Measurements from ENCODE around the gene PLAC8.
A peak's percentile ranks its signal among the peaks of the same experiment; 100 is the strongest.
"Not testable (repeated sequence)": the region's sequence is repeated elsewhere in the genome, so short reads cannot be mapped to it uniquely, and the experiment has no call there.

Gene PLAC8

DNA sequence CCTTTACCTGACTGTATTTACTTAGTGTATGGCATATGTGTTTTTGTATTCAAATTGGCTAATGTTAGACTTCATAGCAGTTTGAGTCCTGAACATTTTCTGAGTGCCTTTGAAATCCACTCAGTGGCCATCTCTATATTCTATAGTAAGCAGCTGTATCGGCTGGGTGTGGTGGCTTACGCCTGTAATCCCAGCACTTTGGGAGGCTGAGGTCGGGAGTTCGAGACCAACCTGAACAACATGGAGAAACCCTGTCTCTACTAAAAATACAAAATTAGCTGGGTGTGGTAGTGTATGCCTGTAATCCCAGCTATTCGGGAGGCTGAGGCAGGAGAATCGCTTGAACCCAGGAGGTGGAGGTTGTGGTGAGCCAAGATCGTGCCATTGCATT is 2.8 kb downstream of the PLAC8 start:
- peaks cover 14% of the 10 kb centered on the region for H3K4me1 ChIP-seq (ENCODE audit: control insufficient read depth, insufficient read depth, low read length)
- H3K9me3 ChIP-seq (ENCODE audit: control insufficient read depth, insufficient read depth, low read length); H3K4me3 ChIP-seq (ENCODE audit: low read depth, low read length); H3K36me3 ChIP-seq (ENCODE audit: control insufficient read depth, insufficient read depth, low read length); H3K9ac ChIP-seq (ENCODE audit: low read depth, low read length): not testable (repeated sequence)
- H3K27me3 ChIP-seq (ENCODE audit: control insufficient read depth, insufficient read depth, low read length), result peaks cover 14% of the 10 kb centered on the region

DNA sequence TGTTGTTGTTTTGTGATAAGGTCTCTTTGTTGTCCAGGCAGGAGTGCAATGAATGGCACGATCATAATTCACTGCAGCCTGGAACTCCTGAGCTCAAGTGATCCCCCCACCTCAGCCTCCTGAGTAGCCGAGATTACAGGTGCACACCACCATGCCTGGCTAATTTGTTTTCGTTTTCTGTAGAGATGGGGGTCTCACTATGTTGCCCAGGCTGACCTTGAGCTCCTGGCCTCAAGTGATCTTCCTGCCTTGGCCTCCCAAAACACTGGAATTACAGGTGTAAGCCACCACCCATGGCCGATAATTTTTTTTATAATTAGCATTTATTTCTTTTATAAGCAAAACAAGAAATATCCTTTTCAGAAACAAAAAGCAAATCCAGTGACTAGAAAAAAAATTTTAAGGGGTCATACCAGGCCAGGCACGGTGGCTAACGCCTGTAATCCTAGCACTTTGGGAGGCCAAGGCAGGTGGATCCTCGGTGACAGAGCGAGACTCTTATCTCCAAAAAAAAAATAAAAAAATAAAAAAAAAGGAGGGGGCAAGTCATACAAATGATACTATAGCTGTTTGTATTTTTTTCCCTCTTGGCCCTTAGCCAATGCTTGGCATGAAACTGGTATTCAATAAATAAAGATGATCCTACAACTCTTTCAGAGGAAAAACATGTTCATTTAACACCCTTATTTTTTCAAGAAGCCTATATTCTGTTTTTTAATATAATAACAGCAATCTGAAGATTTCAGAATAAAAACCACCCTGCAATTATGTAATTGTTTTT is 3.4 kb downstream of the PLAC8 start:
- Histone ChIP-seq H3K4me1 (ENCODE audit: control insufficient read depth, insufficient read depth, low read length) (peaks cover 14% of the 10 kb centered on the region), H3K9me3 (ENCODE audit: control insufficient read depth, insufficient read depth, low read length) (no peaks in the 10 kb centered on the region), H3K4me3 (ENCODE audit: low read depth, low read length) (no peak overlapping the region), H3K36me3 (ENCODE audit: control insufficient read depth, insufficient read depth, low read length) (no peaks in the 10 kb centered on the region), H3K9ac (ENCODE audit: low read depth, low read length) (no peak overlapping the region), H3K27me3 (ENCODE audit: control insufficient read depth, insufficient read depth, low read length) (peaks cover 19% of the 10 kb centered on the region)

DNA sequence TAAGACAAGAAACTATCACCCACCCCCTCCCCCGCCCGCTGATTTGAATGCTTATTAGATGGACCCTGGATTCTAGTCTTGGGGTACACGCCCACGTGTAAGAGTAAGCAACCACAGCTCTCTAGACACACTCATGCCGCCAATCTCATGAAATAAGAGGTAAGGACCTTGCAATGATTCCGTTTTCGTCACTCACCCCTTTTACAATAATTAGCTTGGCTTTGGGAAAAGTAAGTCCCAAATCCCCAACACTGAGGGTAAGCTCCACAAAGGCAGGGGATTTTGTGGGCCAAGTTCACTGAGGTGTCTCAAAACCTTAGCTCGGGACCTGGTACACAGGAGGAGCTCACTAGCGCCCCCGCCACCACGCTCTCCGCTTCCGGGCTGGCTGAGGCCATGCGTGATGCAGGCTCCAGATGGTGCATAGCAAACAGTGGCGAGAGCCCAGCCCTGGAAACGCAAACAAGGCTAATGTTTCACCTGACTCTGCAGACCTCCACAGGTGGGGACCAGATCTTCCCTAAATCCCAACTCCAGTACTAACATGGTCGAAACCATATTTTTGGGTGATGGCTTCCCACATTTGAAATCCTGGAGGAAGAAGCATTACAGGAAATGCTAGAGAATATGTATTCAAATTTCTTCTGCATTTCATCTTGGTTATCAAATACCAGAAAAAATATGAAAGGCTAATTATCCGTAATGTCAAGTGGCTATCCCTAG is 4.1 kb downstream of the PLAC8 start:
- H3K4me3 ChIP-seq (ENCODE audit: low read depth, low read length), result peak overlapping the region; percentile 48
- peaks cover 19% of the 10 kb centered on the region for H3K27me3 ChIP-seq (ENCODE audit: control insufficient read depth, insufficient read depth, low read length)
- no peak overlapping the region for H3K9ac ChIP-seq (ENCODE audit: low read depth, low read length)
- peaks cover 14% of the 10 kb centered on the region for H3K4me1 ChIP-seq (ENCODE audit: control insufficient read depth, insufficient read depth, low read length)
- no peaks in the 10 kb centered on the region for H3K36me3 ChIP-seq (ENCODE audit: control insufficient read depth, insufficient read depth, low read length)
- no peaks in the 10 kb centered on the region for H3K9me3 ChIP-seq (ENCODE audit: control insufficient read depth, insufficient read depth, low read length)

DNA sequence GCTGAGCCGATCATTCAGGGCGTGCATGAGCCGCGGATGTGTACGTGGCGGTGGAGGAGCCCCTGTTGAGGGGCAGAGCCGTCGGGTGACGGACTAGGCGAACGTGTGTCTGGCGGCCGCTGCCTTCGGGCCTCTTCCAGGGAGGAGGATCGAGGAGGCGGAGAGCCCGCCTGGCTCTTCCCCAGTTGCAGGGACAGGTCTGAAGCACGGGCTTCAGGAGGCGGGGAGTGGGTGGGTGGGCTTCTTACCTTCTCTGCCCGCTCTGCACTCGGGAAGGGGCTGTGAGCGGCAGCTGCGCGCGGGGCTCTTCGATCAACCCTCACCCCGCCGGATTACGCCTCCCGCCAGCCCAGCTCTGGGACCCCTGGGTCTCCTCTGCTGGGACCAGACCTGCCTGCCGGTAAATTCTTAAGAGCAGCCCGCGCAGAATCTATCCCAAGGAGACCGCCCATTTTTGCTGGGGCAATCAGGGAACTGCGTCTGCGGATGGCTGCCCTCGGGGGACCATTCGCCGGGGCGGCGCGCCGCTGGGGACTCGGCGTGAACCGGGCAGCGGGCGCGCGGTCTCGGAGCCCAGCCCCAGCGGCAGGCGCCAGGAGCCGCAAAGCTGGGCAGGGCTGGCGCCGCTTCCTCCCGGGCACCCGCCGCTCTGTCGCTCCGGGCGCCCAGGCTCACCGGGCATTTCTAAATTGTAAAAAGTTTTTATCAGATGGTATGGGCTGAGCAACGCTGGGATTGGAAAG is 4.9 kb downstream of the PLAC8 start:
- Histone ChIP-seq H3K4me3 (ENCODE audit: low read depth, low read length) (peak overlapping the region; percentile 48), H3K36me3 (ENCODE audit: control insufficient read depth, insufficient read depth, low read length) (no peaks in the 10 kb centered on the region), H3K9me3 (ENCODE audit: control insufficient read depth, insufficient read depth, low read length) (no peaks in the 10 kb centered on the region), H3K27me3 (ENCODE audit: control insufficient read depth, insufficient read depth, low read length) (peaks cover 19% of the 10 kb centered on the region), H3K9ac (ENCODE audit: low read depth, low read length) (no peak overlapping the region), H3K4me1 (ENCODE audit: control insufficient read depth, insufficient read depth, low read length) (peaks cover 8% of the 10 kb centered on the region)

DNA sequence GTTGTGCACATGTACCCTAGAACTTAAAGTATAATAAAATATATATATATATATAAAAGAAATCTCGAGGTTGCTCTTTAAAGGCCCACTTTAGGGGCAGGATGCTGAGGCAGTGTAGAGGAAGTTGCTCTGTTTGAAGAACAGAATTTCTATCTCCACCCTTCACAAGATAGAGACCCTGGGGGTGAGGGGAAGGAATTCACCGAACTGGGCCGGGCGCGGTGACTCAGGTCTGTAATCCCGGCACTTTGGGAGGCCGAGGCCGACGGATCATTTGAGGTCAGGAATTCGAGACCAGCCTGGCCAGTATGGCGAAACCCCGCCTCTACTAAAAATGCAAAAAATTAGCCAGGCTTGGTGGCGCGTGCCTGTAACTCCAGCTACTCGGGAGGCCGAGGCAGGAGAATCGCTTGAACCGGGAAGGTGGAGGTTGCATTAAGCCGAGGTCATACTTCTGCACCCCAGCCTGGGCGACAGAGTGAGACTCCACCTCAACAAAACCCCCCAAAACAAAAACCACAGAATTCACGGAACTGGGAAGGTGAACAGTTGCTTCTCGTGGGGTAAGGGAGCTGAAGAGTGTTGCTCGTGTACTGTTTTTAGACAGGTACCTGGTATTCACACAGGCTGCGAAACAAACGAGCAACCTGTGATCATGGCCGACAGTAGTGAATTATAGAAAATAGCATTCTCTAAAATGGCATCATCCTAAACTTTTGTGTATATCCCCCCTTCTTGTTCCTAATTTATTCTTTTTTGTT is 6.2 kb downstream of the PLAC8 start:
- Histone ChIP-seq H3K27me3 (ENCODE audit: control insufficient read depth, insufficient read depth, low read length) (peaks cover 19% of the 10 kb centered on the region), H3K4me3 (ENCODE audit: low read depth, low read length) (no peak overlapping the region), H3K9ac (ENCODE audit: low read depth, low read length) (no peak overlapping the region), H3K36me3 (ENCODE audit: control insufficient read depth, insufficient read depth, low read length) (no peaks in the 10 kb centered on the region), H3K9me3 (ENCODE audit: control insufficient read depth, insufficient read depth, low read length) (no peaks in the 10 kb centered on the region), H3K4me1 (ENCODE audit: control insufficient read depth, insufficient read depth, low read length) (peaks cover 6% of the 10 kb centered on the region)

DNA sequence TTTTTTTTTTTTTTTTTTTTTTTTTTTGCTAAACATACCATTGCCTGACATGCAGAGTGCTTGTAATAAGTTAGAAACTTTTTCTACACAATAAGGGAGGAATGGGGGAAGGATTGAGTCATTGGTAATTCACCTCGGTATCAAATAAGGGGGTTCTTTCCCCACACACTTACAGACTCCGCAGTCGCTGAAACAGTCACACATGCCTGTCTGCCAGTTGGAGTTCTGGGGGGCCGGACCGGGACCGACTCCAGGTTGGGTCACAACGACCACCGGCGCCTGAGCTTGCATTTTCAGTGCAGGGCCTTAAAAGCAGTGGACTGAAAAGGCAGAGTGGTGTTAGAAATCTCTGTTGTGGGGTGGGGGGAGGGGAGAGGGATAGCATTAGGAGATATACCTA is 6.9 kb downstream of the PLAC8 start:
- Histone ChIP-seq H3K27me3 (ENCODE audit: control insufficient read depth, insufficient read depth, low read length) (peaks cover 19% of the 10 kb centered on the region), H3K4me1 (ENCODE audit: control insufficient read depth, insufficient read depth, low read length) (peaks cover 6% of the 10 kb centered on the region), H3K36me3 (ENCODE audit: control insufficient read depth, insufficient read depth, low read length) (no peaks in the 10 kb centered on the region), H3K4me3 (ENCODE audit: low read depth, low read length) (no peak overlapping the region), H3K9me3 (ENCODE audit: control insufficient read depth, insufficient read depth, low read length) (no peaks in the 10 kb centered on the region), H3K9ac (ENCODE audit: low read depth, low read length) (no peak overlapping the region)

DNA sequence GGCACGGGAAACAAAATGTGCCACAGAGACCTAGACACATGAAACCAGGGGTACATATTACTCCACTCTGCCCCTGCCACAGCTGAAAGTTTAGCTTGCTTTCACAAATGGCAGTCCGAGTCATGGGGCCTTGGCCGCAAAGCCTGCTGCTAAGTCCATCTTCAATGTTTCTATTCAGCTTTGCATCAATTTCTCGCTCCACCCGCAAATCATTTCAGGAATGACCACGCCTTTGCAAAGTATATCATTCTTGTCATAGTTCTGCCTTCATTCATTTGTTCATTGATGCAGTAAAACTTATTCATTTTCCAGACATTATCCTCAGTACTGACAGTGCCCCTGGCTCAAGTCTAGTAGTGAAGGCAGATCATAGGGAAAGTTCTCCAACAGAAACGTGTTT is 9.5 kb downstream of the PLAC8 start:
- H3K9ac ChIP-seq (ENCODE audit: low read depth, low read length), result no peak overlapping the region
- no peaks in the 10 kb centered on the region for H3K9me3 ChIP-seq (ENCODE audit: control insufficient read depth, insufficient read depth, low read length)
- H3K27me3 ChIP-seq (ENCODE audit: control insufficient read depth, insufficient read depth, low read length), result peaks cover 17% of the 10 kb centered on the region
- peaks cover 3% of the 10 kb centered on the region for H3K4me1 ChIP-seq (ENCODE audit: control insufficient read depth, insufficient read depth, low read length)
- no peak overlapping the region for H3K4me3 ChIP-seq (ENCODE audit: low read depth, low read length)
- no peaks in the 10 kb centered on the region for H3K36me3 ChIP-seq (ENCODE audit: control insufficient read depth, insufficient read depth, low read length)

DNA sequence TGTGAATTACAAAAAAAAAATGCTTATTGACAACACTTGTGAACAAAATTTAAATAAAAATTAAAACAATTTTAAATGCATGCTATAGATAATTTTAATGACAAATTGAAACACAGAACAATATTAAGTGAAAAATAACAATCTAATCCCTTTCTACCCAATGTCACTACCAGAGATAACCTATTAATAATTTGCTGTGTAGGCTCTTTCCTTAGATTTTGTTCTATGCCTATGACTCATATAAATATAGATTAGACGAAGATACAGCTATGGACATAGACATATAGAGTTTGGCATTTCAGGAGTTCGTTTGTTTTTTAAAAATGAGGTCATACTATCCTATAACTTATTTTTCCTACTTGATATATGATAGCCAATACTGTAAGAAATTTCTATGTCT is 18.1 kb downstream of the PLAC8 start:
- Histone ChIP-seq H3K9me3 (ENCODE audit: control insufficient read depth, insufficient read depth, low read length) (no peaks in the 10 kb centered on the region), H3K27me3 (ENCODE audit: control insufficient read depth, insufficient read depth, low read length) (no peaks in the 10 kb centered on the region), H3K4me3 (ENCODE audit: low read depth, low read length) (no peak overlapping the region), H3K9ac (ENCODE audit: low read depth, low read length) (no peak overlapping the region), H3K36me3 (ENCODE audit: control insufficient read depth, insufficient read depth, low read length) (no peaks in the 10 kb centered on the region), H3K4me1 (ENCODE audit: control insufficient read depth, insufficient read depth, low read length) (no peaks in the 10 kb centered on the region)

DNA sequence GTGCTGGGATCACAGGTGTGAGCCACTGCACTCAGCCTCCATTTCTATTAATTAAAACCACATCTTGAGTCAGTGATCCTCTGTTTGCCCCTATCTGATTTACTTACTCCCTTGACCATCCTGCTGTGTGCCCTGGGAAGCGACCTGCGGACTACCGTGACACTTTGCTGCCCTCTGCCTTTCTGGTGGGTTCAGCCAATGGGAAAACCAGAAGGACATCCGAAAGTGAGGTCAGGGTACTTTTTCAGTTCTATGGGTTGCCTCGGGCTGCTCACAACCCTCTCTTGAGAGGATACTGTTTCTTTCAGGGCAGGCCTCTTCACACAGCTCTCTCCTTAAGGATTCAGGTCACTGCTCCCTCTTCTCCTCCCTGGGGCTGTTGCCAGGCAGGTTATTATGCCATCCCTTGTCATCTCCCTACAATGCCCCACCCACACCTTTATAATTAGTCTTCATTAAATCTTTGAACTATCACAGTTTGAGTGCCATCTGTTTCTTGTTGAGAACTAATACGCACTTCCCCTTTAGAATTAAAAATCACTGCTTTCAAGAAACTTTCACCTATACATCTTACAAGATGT is 21.4 kb downstream of the PLAC8 start:
- Histone ChIP-seq H3K4me1 (ENCODE audit: control insufficient read depth, insufficient read depth, low read length) (no peaks in the 10 kb centered on the region), H3K36me3 (ENCODE audit: control insufficient read depth, insufficient read depth, low read length) (no peaks in the 10 kb centered on the region), H3K4me3 (ENCODE audit: low read depth, low read length) (no peak overlapping the region), H3K9ac (ENCODE audit: low read depth, low read length) (no peak overlapping the region), H3K9me3 (ENCODE audit: control insufficient read depth, insufficient read depth, low read length) (no peaks in the 10 kb centered on the region), H3K27me3 (ENCODE audit: control insufficient read depth, insufficient read depth, low read length) (no peaks in the 10 kb centered on the region)

DNA sequence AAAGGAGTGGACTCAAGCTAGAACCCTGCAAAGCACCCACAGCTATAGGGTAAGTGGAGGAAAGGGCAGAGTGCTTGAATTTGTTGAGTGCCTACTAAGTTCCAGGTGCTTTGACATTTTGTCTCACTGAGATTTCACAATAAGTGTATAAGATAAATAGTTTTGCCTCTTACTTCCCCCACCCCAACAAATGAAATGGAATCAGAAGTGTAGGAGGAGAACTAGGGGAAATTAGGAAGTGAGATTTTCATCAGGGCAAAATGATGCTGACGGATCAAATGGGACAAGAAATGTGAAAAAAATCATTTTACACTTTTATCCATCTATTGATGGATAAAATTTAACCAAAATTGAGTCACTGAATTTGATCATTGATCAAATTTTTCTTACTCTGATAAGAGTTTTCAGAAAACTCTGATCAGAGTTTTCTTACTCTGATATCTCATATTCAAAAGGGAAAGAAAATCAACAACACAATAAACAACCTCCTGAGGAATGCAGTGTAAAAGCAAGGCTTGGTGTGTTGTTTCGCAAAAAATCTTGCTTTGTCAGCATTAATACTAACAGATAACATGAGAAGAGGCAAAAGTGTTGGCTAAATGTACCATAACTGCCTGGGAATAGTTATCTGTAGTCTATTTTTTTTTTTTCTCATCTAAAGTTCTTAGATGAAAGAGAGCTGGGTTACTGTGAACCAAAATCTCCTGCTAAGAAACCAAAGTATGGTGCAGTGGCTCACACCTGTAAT is 24.9 kb downstream of the PLAC8 start:
- Histone ChIP-seq H3K27me3 (ENCODE audit: control insufficient read depth, insufficient read depth, low read length) (no peaks in the 10 kb centered on the region), H3K36me3 (ENCODE audit: control insufficient read depth, insufficient read depth, low read length) (no peaks in the 10 kb centered on the region), H3K4me3 (ENCODE audit: low read depth, low read length) (no peak overlapping the region), H3K9me3 (ENCODE audit: control insufficient read depth, insufficient read depth, low read length) (no peaks in the 10 kb centered on the region), H3K4me1 (ENCODE audit: control insufficient read depth, insufficient read depth, low read length) (no peaks in the 10 kb centered on the region), H3K9ac (ENCODE audit: low read depth, low read length) (no peak overlapping the region)

DNA sequence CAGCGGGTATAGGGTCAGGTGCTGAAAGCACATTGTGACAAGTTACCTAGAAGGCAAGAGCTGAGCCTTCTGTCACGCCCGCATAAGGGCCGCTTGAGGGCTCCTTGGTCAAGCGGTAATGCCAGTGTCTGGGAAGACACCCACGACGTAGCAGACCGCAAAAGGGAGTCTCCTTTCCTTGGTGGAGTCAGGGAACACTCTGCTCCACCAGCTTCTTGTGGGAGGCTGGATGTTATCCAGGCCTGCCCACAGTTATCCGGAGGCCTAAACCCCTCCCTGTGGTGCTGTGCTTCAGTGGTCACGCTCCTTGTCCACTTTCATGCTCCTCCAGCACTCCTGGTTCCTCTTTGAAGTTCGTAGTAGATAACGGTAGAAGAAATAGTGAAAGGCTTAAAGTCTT is 29.6 kb downstream of the PLAC8 start:
- not testable (repeated sequence) for H3K36me3 ChIP-seq (ENCODE audit: control insufficient read depth, insufficient read depth, low read length); H3K9ac ChIP-seq (ENCODE audit: low read depth, low read length); H3K9me3 ChIP-seq (ENCODE audit: control insufficient read depth, insufficient read depth, low read length)

More for the DNA sequence above, 29.6 kb downstream of the PLAC8 start:
- not testable (repeated sequence) for H3K27me3 ChIP-seq (ENCODE audit: control insufficient read depth, insufficient read depth, low read length); H3K4me1 ChIP-seq (ENCODE audit: control insufficient read depth, insufficient read depth, low read length); H3K4me3 ChIP-seq (ENCODE audit: low read depth, low read length)
